NOMO-1 treated with DMSO at 0.1 percent for 48 hours (cell line): ENCODE results near the gene HLX.

Experiments
- DNase-seq: peaks from one replicate; lab custom pipeline; 2025; ENCODE audit not compliant: unreplicated experiment; lab: John Stamatoyannopoulos, UW

Gene HLX

GRCh38 chr1:220895412-220895946 is 16.2 kb downstream of the HLX start:
- no peak for DNase-seq

- no peak for DNase-seq
Measured at GRCh38 chr1:220896092-220896491, 16.8 kb downstream of the HLX start.

GRCh38 chr1:220900842-220901241 is 21.6 kb downstream of the HLX start:
- no peak for DNase-seq

GRCh38 chr1:220901881-220902280 is 22.6 kb downstream of the HLX start:
- no peak for DNase-seq

GRCh38 chr1:220902916-220903315 is 23.7 kb downstream of the HLX start:
- DNase-seq: no peak

GRCh38 chr1:220904876-220905275 is 25.6 kb downstream of the HLX start:
- no peak for DNase-seq

GRCh38 chr1:220905650-220906560 is 26.7 kb downstream of the HLX start:
- no peak for DNase-seq

- DNase-seq: no peak
Measured at GRCh38 chr1:220906561-220907334, 27.5 kb downstream of the HLX start.

GRCh38 chr1:220908757-220909156 is 29.5 kb downstream of the HLX start:
- peak; percentile 27 for DNase-seq

GRCh38 chr1:220910021-220910420 is 30.8 kb downstream of the HLX start:
- no peak for DNase-seq

GRCh38 chr1:220914283-220915116 is 35.3 kb downstream of the HLX start:
- peak; percentile 76 for DNase-seq

GRCh38 chr1:220915117-220915440 is 35.8 kb downstream of the HLX start:
- no peak for DNase-seq

GRCh38 chr1:220915954-220916353 is 36.7 kb downstream of the HLX start:
- no peak for DNase-seq

GRCh38 chr1:220917101-220917500 is 37.9 kb downstream of the HLX start:
- no peak for DNase-seq

- DNase-seq: no peak
Measured at GRCh38 chr1:220917535-220918209, 38.4 kb downstream of the HLX start.

- DNase-seq: no peak
Measured at GRCh38 chr1:220918285-220918951, 39.2 kb downstream of the HLX start.

GRCh38 chr1:220920967-220921366 is 41.7 kb downstream of the HLX start:
- no peak for DNase-seq

GRCh38 chr1:220921498-220921897 is 42.3 kb downstream of the HLX start:
- no peak for DNase-seq

- DNase-seq: no peak
Measured at GRCh38 chr1:220921971-220922635, 42.9 kb downstream of the HLX start.
